Activated CD4-positive, alpha-beta T cell treated with anti-CD3 and anti-CD28 coated beads, Interleukin-2, amount 50 U/mL, for 16 hours (primary cell): ENCODE measurements around the gene CFAP74.

Experiments used
- DNase-seq: peaks from one replicate; pipeline ENCODE4 v3.0.0-alpha.2; 2020

CFAP74 gene

DNA sequence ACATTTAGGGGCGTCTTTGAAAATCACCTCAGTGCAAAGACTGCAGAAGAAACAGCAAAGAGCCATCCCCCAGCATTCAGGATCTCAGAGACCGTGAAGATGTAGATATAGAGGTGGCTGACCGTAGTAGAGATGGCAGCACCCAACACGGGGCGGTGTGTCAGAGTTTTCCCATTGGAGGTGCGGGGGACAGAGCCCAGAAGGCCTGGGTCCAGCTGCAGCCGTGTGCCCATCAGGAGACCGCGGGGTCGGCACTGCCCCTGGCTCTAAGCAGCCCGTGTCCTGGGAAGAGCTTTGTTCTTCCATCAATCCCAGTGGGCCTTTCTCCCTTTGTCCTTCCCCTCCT lies 16.7 kb upstream of the CFAP74 start:
- DNase-seq, result no peak

DNA sequence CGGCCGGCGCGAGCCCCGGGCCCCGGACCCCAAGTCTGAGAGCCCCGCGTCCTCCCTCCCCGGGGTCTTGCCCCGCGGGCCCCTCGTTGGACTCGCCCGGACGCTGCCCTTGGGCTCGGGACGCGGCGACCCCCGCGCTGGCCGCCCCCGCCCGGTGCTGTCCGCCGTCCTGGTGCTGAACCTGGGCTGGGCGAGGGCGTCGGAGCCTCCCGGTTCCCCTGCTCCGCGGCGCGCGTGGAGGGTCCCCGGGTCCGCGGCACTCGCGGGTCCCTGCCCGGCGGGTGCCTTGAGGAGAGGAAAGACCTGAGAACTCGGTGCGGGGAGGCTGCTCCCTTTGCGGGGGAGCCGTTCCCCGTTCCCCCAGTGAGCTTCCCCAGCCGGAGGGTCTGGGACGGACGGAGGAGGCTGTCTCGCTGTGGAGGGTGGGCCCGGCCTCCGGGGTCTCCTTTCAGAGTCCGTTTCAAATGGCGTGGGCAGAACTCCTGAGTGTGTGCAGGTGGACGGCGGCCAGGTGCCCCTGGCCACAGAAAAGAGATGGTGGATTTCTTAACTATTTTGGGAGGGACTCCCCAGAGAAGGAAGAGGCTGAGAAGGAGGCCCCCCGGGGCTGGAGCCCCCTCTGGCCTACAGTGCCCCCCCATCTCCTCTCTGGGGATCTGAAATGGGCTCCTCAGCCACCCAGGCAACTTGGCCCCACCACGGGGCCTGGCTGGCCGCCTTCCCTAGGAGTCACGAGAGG lies 16.2 kb upstream of the CFAP74 start:
- DNase-seq, result no peak

DNA sequence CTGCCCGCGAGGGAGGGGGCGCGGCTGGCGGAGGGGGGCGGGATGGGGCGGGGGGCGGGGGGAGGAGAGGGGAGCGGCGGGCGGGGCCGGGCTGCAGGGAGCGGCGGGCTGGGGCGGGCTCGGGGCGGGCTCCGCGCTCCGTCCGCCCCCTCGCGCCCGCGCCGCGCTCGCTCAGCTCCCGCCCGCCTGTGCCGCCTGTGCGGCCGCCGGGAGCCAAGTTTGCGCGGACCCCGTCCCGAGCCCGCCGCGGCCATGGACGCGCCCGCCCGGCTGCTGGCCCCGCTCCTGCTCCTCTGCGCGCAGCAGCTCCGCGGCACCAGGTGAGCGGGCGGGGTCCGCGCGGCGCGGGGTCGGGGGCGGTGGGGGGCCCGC lies 15.6 kb upstream of the CFAP74 start, which contains the start of gene GABRD:
Gene GABRD, plus strand, starts transcription at position 174 of the 372 bp plus-strand sequence. Its CDS starts 79 bp downstream, at position 253.
- DNase-seq, result no peak

DNA sequence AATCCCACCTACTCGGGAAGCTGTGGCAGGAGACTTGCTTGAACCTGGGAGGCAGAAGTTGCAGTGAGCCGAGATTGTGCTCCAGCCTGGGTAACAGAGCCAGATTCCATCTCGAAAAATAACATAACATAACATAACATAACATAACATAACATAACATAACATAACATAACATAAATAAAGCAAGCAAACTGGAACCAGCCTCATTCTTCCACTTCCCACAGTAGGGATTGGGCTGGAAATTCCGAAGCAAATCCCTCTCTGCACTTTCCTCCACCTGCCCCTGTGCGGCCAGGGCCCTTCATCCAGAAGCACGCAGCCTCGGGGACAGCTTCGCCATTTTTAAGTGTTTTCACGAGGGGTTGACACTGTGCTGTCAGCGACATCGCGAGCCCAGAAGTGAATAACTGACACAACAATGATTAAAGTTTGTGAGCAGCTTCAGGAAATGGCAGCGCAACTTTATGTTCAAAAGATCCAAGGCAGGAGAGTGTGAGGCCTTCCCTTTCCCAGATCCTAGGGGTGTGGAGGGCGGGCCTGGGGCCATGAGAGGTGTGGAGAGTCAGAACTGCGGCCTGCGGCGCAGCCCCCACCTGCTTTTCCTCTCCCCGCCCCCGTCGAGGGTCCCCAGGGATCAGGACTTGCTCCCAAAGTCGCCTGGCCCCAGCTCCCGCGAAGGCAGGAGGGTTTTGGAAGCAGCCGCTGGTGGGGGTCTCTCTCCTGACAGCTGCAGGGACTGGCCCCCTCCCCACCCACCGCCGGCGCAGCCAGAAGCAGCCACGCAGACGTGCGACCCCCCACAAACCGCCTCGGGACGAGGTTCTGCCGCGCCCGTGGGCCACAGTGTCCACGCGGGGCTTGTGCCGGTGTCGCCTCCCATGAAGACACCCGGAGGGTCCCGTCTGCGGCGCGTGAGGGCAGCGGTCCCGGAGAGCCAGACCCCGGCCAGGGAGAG lies 14.9 kb upstream of the CFAP74 start:
- DNase-seq, result no peak

DNA sequence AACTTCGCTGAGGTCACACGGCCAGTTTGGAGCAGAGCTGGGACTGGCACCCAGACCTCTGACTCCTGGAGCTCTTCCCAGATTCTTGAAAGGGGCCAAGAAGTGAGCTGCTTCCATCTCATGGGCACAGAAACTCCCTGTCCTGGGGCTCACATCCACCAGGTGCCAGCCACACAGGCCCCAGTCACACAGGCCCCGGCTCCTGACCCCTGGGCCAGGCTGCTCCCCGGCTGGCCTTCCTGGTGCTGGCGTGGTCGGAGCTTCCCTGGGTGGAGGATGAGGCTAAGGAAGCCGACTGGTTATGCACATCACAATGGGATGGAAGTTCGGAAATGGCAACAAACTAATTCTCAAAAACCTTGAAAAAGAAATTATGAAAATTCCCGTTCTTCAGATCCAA lies 12.5 kb upstream of the CFAP74 start:
- no peak for DNase-seq

DNA sequence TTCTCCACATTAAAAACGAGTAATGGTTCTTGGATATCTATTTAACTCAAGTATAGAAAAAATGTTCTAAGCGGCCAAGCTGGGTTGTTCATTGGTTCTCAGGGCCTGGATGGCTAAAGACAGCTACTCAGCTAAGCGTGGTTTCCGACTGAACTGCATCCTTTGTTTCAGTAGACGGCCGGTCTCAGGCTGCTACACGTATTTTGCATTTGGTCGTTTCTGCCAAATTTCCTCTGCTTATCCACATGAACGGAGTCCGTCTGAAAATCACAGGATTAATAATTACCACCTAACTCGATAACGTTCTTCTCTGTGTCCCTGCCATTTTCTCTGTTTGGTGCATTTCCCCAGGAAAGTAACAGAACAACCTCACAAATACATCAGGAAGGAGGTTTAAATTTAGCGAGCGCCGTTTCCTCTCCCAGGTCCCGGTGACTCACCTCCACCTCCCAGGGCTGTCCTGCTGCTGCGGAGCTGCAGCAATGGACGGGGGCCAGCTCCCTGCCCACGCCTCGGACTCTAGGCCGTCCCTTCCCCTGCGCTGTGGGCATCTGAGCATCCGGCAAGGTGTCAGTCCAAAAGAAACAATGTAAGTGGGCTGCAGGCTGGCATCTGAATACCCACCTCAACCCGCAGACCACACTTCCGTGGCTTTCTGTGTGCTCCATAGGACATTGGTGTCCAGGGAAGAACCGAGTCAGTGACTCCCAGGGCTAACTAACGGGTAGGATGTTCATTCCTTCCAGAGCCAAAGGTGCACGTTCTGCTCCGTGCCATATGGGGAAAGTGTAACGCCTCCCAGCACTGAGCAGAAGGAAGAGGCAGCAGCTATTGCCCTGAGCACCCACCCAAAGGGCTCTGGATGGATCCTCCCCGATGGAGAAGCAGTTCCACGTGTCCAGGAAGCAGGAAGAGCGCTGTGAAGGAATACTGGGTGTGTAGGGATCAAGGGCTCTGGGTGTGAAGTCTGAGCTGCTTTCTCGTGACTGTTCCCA lies 11.5 kb upstream of the CFAP74 start:
- DNase-seq, result no peak

DNA sequence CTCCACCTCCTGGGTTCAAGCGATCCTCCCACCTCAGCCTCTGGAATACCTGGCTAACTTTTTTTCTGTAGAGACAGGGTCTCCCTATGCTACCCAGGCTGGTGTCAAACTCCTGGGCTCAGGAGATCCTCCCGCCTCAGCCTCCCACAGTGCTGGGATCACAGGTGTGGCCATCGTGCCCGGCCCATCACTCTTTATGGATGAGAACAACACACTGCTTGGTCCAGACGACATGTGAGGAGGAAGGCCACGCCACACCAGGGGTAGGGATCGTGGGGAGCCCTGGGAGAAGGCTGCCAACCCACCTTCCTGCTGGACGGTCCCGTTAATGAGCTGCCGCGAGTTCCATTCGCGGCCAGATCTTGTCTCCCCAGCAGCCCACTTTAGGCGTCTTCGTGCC lies 10.6 kb upstream of the CFAP74 start:
- no peak for DNase-seq

DNA sequence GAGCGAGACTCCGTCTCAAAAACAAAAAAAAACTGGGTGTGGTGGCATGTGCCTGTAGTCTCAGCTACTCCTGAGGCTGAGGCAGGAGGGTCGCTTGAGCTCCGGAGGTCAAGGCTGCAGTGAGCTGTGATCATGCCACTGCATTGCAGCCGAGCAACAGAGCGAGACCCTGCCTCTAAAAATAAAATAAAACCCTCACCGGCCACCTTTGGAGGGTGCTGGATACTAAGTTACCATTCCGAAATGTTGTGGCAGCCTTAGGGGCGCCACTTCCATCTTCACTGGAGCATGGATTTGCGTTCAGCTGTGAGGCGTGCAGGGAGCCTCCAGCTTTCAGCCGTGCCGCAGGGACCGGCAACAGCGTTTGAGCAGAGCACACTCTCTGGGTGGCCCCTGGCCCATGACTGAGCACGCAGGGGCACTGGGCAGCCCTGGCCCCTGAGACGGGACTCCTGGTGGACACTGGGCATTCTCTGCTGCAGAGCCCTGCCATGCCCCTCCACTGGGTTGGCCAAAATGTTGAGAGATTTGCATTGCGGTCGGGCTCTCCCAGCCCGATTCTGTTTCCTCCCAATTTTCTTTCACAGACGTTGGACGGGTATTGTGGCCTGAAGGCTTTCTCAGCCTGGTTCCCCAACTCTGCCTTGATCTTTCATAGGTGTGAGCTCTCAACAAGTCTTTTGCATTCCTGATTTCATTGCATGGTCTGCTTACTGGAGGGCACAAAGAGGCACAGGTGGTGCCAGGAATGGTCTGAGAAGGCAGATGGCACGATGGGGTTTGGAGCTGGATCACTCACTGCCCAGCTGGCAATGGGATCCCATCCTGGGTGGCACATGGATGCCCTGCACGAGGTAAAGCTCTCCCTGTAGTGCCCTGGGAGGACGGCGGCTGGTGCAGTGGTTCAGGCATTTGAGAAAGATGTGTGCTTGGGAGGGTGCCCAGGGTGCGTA lies 5.8 kb upstream of the CFAP74 start:
- DNase-seq, result no peak

DNA sequence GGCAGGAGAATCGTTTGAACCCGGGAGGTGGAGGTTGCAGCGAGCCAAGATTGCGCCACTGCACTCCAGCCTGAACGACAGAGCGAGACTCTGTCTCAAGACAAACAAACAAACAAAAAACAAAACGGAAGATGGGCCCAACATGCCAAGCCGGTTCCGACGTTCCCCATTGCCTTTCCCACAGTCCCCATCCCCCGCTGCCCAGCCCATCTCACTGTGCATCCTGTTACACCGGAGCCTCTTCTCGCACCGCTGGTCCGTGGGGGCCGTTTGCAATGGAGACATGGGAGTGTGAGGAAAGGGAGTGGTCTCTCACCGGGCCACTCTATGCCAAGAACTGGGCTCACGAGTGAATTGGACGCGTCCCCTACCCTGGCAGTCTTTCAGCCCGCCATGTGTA lies 1.3 kb upstream of the CFAP74 start:
- no peak for DNase-seq

DNA sequence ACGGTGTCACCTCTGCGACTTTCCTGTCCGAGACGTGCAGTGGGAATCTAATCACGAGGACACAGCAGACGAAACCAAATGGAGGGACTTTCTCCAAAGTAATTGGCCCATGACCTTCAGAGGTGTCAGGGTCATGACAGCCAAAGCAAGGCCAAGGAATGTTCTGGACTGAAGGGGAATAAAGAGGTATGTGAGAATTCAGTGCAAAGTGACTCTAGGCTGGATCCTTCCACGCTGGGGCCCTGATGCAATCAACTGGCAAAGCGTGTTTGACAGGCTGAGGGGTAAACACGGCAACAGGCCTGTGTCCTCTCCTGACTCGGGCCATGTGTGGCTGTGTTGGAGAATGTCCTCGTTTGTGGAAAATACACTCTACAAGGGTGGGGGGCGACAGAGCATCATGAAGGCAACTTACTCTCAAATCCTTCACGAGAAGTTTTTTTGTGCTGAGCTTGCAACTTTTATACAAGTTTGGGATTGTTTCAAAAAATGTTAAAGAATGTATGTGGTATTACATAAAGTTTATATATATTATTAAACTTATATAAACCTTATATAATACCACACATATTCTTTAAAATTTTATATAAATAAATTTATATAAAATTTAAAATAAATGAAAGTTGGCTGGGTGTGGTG lies 1.7 kb downstream of the CFAP74 start:
- no peak for DNase-seq

DNA sequence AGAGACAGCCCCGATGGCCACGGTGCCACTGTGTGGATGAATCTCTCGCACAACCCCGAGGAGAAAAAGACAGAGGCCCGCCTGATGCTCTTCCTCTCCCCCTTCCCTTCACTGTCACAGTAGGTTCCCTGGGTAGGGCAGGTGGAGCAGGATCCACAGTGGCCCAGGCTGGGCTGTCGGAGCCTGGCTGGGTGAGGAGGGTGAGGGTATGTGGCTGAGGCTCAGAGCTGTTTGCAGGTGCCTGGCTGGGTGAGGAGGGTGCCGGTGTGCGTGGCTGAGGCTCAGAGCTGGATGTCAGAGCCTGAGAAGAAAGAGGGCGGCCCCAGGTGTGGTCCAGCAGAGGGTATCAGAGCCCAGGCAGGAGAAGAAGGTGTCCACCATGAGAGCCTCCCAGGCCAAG lies 2.7 kb downstream of the CFAP74 start:
- no peak for DNase-seq

DNA sequence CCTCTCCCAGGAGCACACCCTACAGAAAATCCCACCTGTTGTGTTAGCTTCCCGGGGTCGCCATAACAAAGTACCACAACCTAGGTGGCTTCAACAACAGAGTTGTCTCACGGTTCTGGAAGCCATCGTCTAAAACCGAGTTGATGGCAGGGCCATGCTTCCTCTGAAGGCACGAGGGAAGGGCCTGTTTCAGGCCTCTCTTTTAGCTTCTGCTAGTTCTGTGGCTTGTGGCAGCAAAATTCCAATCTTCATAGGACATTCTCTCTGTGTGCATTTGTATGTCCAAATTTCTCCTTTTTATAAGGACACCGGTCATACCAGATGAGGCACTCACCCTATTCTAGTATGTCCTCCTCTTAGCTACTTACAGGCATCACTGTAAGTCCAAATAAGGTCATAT lies 3.2 kb downstream of the CFAP74 start:
- DNase-seq, result no peak

DNA sequence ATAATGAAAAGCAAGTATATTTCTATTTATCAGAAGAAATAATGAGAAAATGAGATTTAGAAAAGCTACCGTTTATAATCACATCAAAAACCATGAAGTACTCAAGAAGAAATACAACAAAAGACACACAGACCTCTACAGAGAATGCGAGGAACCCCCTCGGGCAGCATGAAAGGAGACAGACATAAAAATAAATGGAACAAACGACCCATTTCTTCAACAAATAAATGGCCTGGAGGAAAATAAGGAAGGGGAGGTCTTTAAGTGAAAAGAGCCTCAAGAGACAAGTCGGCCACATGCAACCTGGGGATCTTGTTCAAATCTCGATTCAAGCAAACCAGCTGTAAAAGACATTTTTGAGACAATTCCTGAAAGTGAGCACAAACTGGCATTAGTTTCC lies 6.0 kb downstream of the CFAP74 start:
- no peak for DNase-seq

DNA sequence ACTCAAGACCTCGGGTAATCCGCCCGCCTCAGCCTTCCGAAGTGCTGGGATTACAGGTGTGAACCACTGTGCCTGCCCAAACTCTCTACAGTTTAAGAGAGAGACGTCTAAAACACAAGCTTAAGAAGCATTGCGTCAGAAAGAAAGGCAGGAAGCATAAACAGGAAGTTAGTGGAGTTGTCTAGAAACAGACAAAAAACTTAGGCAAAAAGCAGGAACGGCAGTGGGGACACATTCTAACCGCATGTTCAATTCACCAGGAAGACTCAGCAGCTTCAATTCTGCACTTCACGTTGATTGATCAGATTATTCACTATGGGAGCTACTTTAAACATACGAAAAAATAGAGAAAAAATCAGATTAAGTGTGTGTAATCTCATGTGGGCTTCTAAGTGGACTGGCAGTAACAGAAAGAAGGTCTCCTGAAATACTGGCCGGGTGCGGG lies 7.4 kb downstream of the CFAP74 start:
- DNase-seq, result peak; percentile 8

DNA sequence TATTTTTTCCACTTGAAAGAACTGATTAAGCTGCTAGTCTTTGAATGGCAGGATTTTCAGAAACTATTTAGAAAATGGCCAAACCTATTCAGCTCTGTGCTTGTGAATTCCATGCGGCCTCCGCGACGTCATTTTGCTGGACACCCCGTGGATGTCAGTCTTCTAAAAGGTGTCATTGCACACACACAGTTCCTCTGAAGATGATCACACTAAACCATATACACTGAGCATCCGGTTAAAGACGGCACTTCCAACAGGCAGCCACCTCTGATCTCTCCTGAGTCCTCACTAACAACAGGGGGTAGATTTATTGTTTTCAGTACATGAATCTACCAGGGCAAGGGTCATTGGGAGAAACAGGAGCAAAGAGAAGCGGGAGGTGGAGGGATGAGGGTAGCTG lies 9.1 kb downstream of the CFAP74 start:
- no peak for DNase-seq

DNA sequence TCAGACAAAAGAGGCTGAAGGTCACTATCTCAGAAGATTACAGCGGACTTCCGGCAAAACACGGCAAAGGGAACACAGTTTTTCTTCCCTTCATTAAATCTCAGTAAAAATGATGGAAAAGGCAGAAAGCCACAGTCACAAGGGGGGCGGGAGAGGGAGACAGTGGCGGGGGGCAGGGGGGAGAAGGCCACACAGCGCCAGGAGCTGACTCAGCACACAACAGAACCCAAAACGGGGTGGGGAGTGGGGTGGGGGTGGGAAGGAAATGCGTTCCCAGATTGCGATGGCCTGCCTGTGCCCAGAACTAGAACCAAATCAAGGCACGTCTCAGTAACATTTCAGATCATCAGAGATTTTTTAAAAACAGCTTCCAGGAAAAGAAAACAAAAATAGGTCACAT lies 13.4 kb downstream of the CFAP74 start:
- no peak for DNase-seq

DNA sequence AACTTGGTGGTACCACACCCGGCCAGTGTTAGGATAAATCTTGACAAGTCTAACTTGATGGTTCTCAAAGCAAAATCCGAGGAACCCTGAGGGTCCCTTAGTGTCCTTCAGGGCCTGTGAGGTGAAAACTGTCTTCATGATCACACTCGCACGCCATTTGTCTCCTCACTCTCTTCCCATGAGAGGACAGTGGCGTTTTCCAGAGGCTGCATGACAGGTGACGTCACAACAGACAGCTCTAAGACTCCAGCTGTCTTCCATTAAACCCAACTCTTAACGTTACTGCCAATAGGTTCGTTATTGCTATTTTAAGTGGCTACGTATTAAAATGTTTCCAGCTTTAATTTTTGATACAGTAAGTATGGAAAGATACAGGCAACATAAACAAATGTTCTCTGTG lies 13.8 kb downstream of the CFAP74 start:
- DNase-seq, result no peak

DNA sequence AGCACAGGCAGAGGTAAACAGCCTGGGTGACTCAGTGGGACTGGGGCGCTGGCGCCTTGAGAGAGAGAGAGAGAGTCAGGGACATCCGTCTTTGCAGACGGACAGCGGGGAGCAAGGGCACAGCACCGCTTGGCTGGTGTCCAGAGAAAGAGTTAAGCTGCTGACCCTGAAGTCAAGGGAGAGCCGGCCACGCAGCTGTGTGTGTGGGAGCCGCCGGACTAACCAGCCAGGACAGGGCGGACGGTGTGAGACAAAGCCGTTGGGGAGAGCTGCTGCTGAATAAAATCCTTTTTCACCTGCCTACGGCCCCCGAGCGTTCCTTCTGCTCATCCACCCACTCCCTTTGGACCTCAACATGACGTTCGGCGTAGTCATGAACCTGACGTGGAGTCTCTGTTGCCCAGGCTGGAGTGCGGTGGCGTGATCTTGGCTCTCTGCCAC lies 14.5 kb downstream of the CFAP74 start:
- DNase-seq, result no peak

DNA sequence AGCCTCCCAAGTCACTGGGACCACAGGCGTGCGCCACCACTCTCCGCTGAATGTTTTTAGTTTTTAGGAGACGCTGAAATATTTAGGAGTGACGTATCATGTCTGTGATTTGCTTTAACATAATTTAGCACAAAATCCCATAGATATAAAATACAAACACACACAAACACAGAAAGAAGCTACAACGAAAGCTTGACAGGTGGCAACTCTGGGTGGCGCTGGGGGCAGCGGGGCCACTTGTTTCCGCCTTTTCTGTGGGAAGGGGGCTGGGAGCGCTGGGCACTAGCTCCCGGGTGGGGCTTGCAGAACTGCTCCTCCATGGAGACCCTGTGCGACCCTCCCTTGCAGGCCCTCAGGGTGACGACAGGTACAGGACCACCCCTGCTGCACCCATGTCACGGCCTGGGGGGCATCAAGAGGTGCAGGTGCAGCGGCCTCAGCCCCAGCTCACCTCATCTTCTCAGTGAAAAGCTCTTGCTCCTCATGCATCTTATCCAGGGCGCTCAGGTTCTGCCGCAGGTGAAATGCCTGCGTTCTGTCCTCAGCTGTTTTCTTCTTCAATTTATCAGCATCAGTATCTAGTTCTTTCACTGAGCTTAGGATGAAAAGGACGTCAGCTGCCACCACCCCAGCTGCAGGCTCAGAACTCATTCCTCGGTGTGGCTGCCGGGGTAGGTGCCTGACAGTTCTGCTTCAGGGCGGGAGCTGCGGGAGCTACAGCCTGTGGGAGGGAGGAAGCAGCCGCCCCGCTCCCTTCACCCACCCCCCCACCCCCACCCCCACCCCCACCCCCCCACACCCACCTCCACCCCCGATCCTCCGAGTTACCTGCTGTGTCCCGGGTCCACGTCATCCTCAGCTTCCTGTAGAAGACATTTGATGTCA lies 15.3 kb downstream of the CFAP74 start:
- no peak for DNase-seq

DNA sequence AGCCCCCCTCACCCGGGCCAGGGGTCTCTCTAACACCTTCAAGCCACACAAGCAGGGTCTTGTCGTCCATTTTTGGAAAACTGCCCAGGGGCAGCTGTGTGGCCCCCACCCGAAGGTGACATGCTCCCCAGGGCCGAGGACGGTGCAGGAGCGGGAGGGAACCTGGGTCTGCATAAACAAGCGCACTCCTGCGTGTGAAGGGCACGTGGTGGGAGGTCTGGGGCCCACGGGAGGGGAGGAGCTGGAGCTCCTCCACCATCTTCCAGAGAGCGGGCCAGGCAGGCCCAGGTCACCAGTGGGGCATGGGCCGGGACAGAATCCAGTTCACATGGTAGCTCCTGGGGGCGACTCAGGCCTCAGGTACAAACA lies 16.5 kb downstream of the CFAP74 start:
- no peak for DNase-seq
